ENCODE measurements around the gene PALLD.

DNA sequence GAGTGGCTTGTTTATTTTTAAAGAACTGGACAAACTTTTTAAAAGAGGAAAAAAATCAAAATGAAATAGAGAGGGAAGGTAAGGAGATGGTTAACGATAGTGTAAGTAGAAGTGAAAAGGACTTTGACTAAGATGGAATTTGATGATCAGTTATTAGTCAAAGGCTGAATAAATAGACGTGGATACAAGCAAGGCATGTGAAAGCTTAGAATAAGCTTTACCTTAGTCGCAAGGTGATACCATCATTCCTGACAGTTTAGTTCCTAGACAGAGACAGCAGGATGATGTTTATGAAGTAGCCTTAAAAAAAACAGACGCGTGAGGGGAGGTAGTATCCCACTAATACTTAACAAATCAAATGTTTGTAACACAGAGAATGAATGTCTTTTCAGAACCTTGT is 97.3 kb downstream of the PALLD start:
- TF ChIP-seq, protein P1, sequence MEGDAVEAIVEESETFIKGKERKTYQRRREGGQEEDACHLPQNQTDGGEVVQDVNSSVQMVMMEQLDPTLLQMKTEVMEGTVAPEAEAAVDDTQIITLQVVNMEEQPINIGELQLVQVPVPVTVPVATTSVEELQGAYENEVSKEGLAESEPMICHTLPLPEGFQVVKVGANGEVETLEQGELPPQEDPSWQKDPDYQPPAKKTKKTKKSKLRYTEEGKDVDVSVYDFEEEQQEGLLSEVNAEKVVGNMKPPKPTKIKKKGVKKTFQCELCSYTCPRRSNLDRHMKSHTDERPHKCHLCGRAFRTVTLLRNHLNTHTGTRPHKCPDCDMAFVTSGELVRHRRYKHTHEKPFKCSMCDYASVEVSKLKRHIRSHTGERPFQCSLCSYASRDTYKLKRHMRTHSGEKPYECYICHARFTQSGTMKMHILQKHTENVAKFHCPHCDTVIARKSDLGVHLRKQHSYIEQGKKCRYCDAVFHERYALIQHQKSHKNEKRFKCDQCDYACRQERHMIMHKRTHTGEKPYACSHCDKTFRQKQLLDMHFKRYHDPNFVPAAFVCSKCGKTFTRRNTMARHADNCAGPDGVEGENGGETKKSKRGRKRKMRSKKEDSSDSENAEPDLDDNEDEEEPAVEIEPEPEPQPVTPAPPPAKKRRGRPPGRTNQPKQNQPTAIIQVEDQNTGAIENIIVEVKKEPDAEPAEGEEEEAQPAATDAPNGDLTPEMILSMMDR (optimal IDR thresholded peaks at IDR 0.05 in 1 of 3, IDR thresholded peaks at IDR 0.05 in 1 of 3, conservative IDR thresholded peaks at IDR 0.05 in 1 of 3; ENCODE audit: extremely low read depth in 1 of 3, insufficient read depth in 2 of 3, low read length in 3 of 3): no peak
- no peak for TF ChIP-seq EZH2 (IDR thresholded peaks at IDR 0.05; ENCODE audit: low read length)

Measured in keratinocyte (primary cell).